SK-N-SH (cell line): ENCODE data around the gene ZBTB24. TPM values are rescaled to one million over a fixed set of nuclear protein-coding genes. Genes with fewer than 3 reads are reported as not detected.

ENCODE experiments used
- CTCF ChIA-PET: fragments of 300-600, 350-600 bp; formaldehyde crosslinking; extraction: SDS; loops from one replicate; lab custom pipeline; 2021; lab: Yijun Ruan, JAX
- POLR2A ChIA-PET: fragments of 350-600 bp; sonication (Branson Sonifier 250); formaldehyde crosslinking; extraction: SDS; loops from one replicate; lab custom pipeline; 2020; ENCODE audit warnings: antibody characterized with exemption, inconsistent platforms; lab: Yijun Ruan, JAX
- DNase-seq: peaks from one replicate; pipeline ENCODE4 v3.0.0; 2012
- H2AFZ ChIP-seq: fragments of 200-600 bp; sonication (generic); 2 replicates; pipeline ENCODE4 v1.8.1; 2016; ENCODE audit warnings: antibody characterized with exemption, mild to moderate bottlenecking, low read depth
- H3F3A ChIP-seq: fragments of 200-600 bp; sonication (generic); replicated peaks from 2 replicates; pipeline ENCODE3; 2016; ENCODE audit warnings: antibody characterized with exemption, mild to moderate bottlenecking; ENCODE audit not compliant: insufficient read depth
- H3K27ac ChIP-seq, 2 experiments: fragments of 200-500 bp in 1 of 2; fragments of 200-600 bp in 1 of 2; sonication (Bioruptor generic) in 1 of 2; sonication (generic), shearing (Covaris generic) in 1 of 2; 2 replicates each; pipeline versions ENCODE4 v1.5.1 to v1.6.1; 2014 to 2016; ENCODE audit warnings: low read depth in 2 of 2, inconsistent platforms in 1 of 2, low read length in 1 of 2, mild to moderate bottlenecking in 1 of 2, mixed read lengths in 1 of 2
- H3K27me3 ChIP-seq: fragments of 200-600 bp; sonication (generic), shearing (Covaris generic); 2 replicates; pipeline ENCODE4 v1.6.1; 2016; ENCODE audit warnings: mixed run types; ENCODE audit not compliant: insufficient read depth
- H3K36me3 ChIP-seq, 2 experiments: fragments of 200-500 bp in 1 of 2; fragments of 200-600 bp in 1 of 2; sonication (Bioruptor generic) in 1 of 2; sonication (generic) in 1 of 2; replicated peaks in 1 of 2; 2 replicates each; pipeline versions ENCODE3 to v1.5.1; 2014 to 2016; ENCODE audit warnings: low read length in 1 of 2, mild to moderate bottlenecking in 1 of 2; ENCODE audit not compliant: insufficient read depth in 2 of 2, control insufficient read depth in 1 of 2
- H3K4me1 ChIP-seq, 2 experiments: fragments of 200-500 bp in 1 of 2; fragments of 200-600 bp in 1 of 2; sonication (Bioruptor generic) in 1 of 2; sonication (generic), shearing (Covaris generic) in 1 of 2; 2 replicates each; pipeline versions ENCODE4 v1.5.1 to v1.6.1; 2014 to 2016; ENCODE audit warnings: low read depth in 1 of 2, low read length in 1 of 2, mixed run types in 1 of 2; ENCODE audit not compliant: insufficient read depth in 2 of 2, control insufficient read depth in 1 of 2
- H3K4me2 ChIP-seq: fragments of 200-600 bp; sonication (generic), shearing (Covaris generic); 2 replicates; pipeline ENCODE4 v1.6.1; 2017; ENCODE audit warnings: mixed run types
- H3K4me3 ChIP-seq, 2 experiments: fragments of 200-500 bp in 1 of 2; fragments of 200-600 bp in 1 of 2; sonication (Bioruptor generic) in 1 of 2; sonication (generic), shearing (Covaris generic) in 1 of 2; 2 replicates each; pipeline versions ENCODE4 v1.5.1 to v1.8.1; 2014 to 2016; ENCODE audit warnings: low read depth in 2 of 2, inconsistent platforms in 1 of 2, low read length in 1 of 2, mild to moderate bottlenecking in 1 of 2, mixed read lengths in 1 of 2, moderate library complexity in 1 of 2
- H3K79me2 ChIP-seq: fragments of 200-600 bp; sonication (generic); 2 replicates; pipeline ENCODE4 v1.8.1; 2017; ENCODE audit warnings: mild to moderate bottlenecking; ENCODE audit not compliant: insufficient read depth
- H3K9ac ChIP-seq: fragments of 200-600 bp; sonication (generic); 2 replicates; pipeline ENCODE4 v1.6.1; 2017; ENCODE audit warnings: mixed run types
- H3K9me2 ChIP-seq: fragments of 200-600 bp; sonication (generic); 2 replicates; pipeline ENCODE4 v1.6.1; 2017; ENCODE audit warnings: mixed run types
- H3K9me3 ChIP-seq: fragments of 200-600 bp; sonication (generic); 2 replicates; pipeline ENCODE4 v1.6.1; 2017; ENCODE audit warnings: mixed run types, mild to moderate bottlenecking, moderate library complexity
- H4K20me1 ChIP-seq: fragments of 200-600 bp; sonication (generic); 2 replicates; pipeline ENCODE4 v1.6.1; 2017; ENCODE audit warnings: mild to moderate bottlenecking, mixed run types; ENCODE audit not compliant: insufficient read depth
- CTCF ChIP-seq: fragments of 200-600 bp; sonication (generic); IDR thresholded peaks from 2 replicates; pipeline ENCODE4 v1.6.1; 2017; ENCODE audit warnings: antibody characterized with exemption, mild to moderate bottlenecking, moderate library complexity
- ELF1 ChIP-seq: IDR thresholded peaks from 2 replicates; pipeline ENCODE4 v1.4.0; 2012
- EP300 ChIP-seq, 2 experiments: IDR thresholded peaks; 2 replicates each; pipeline versions ENCODE4 v1.4.0 to v1.6.1; 2012; ENCODE audit warnings: borderline replicate concordance in 1 of 2, low read depth in 1 of 2, low read length in 1 of 2
- EZH2phosphoT487 ChIP-seq: fragments of 200-600 bp; sonication (generic); IDR thresholded peaks from 2 replicates; pipeline ENCODE4 v1.6.1; 2017; ENCODE audit warnings: low read depth, mixed run types, mild to moderate bottlenecking, antibody characterized with exemption, moderate library complexity, borderline replicate concordance
- FOXJ3 ChIP-seq: sonication (generic); formaldehyde crosslinking; IDR thresholded peaks from 2 replicates; pipeline ENCODE4 v1.5.1; 2020; ENCODE audit warnings: mild to moderate bottlenecking, missing genetic modification reagents
- GATA2 ChIP-seq: sonication (generic); formaldehyde crosslinking; IDR thresholded peaks from 2 replicates; pipeline ENCODE4 v1.5.0; 2020; ENCODE audit warnings: mild to moderate bottlenecking, missing genetic modification reagents
- MXI1 ChIP-seq: IDR thresholded peaks from 2 replicates; pipeline ENCODE4 v1.6.1; 2012; ENCODE audit warnings: mild to moderate bottlenecking, low read depth, low read length, improper control_type of control experiment
- POLR2AphosphoS5 ChIP-seq: IDR thresholded peaks from 2 replicates; pipeline ENCODE4 v1.6.1; 2012; ENCODE audit warnings: low read depth, low read length
- RAD21 ChIP-seq: IDR thresholded peaks from 2 replicates; pipeline ENCODE4 v1.6.1; 2012; ENCODE audit warnings: mild to moderate bottlenecking, low read length
- RCOR1 ChIP-seq: fragments of 150-350 bp; IDR thresholded peaks from 2 replicates; pipeline ENCODE4 v1.6.1; 2017; ENCODE audit warnings: antibody characterized with exemption, low read length
- RXRA ChIP-seq: IDR thresholded peaks from 2 replicates; pipeline ENCODE4 v1.4.0; 2012; ENCODE audit warnings: low read depth, mild to moderate bottlenecking, borderline replicate concordance
- SMC3 ChIP-seq: IDR thresholded peaks from 2 replicates; pipeline ENCODE4 v1.6.1; 2012; ENCODE audit warnings: low read depth, low read length, improper control_type of control experiment
- TAF1 ChIP-seq: IDR thresholded peaks from 2 replicates; pipeline ENCODE4 v1.6.1; 2012; ENCODE audit warnings: low read depth, mild to moderate bottlenecking, low read length, moderate library complexity, borderline replicate concordance
- TCF12 ChIP-seq: IDR thresholded peaks from 2 replicates; pipeline ENCODE4 v1.4.0; 2012
- USF1 ChIP-seq: IDR thresholded peaks from 2 replicates; pipeline ENCODE4 v1.4.0; 2012; ENCODE audit warnings: low read depth, borderline replicate concordance
- YY1 ChIP-seq: IDR thresholded peaks from 2 replicates; pipeline ENCODE4 v1.4.0; 2012; ENCODE audit warnings: low read depth, mild to moderate bottlenecking
- ZBTB33 ChIP-seq: IDR thresholded peaks from 2 replicates; pipeline ENCODE4 v1.4.0; 2012; ENCODE audit warnings: low read depth, borderline replicate concordance
- WGBS: methylation state at CpG from one replicate; pipeline ENCODE4 v1.1.6; 2017; ENCODE audit warnings: low lambda C conversion rate; 5-methylcytosine and 5-hydroxymethylcytosine counted together
- polyA plus RNA-seq, 3 experiments: library from polyadenylated mRNA; depleted of rRNA; stranded (reverse); fragments of >200 nt; gene quantifications; 2 replicates each; pipeline ENCODE4 v1.2.3, GENCODE V29; 2012

ZBTB24 gene
- polyA plus RNA-seq, 1 of the 3 experiments (the other 2 are of a cell fraction): 1.7 TPM

DNA sequence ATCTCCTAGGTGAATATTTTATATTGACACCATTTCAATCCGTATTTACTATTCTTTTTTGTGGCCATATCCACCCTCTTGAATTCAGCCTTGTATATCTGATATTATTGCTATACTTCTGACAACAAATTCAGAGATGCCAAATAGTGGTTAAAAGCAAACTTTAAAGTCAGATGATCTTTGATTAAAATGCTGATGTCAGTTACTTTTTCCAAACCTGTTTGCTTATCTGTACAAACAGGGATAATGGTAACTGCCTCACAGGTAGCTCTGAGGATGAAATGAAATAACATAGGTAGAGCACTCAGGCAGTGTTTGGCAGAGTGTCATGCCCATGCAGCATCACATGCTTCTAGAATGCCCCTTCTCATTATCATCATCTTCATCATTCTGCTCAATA lies 61.8 kb downstream of the ZBTB24 start:
- Histone ChIP-seq H3K4me1 (no peaks in the 10 kb centered on the region), H3K27me3 (no peaks in the 10 kb centered on the region), H2AFZ (no peak overlapping the region), H3K36me3 (no peaks in the 10 kb centered on the region), H3K4me3 (no peak overlapping the region), H3K27ac (no peak overlapping the region)
- WGBS: 95% methylated on average over 1 of the region's 1 CpG
- no peak for TF ChIP-seq RAD21
- no peak for TF ChIP-seq EP300 (IDR thresholded peaks at IDR 0.05; ENCODE audit: borderline replicate concordance in 1 of 2, low read depth in 1 of 2, low read length in 1 of 2)
- TF ChIP-seq GATA2 (CRISPR knock-in tag): no peak
- no peak for TF ChIP-seq TCF12
- no peak for TF ChIP-seq EZH2phosphoT487
- no peak for TF ChIP-seq RXRA
- no peak for TF ChIP-seq MXI1
- no peak for TF ChIP-seq RCOR1
- no peak for TF ChIP-seq TAF1
- no peak for TF ChIP-seq YY1
- TF ChIP-seq CTCF: no peak
- no peak for TF ChIP-seq FOXJ3 (CRISPR knock-in tag)
- TF ChIP-seq ZBTB33: no peak
- TF ChIP-seq USF1: no peak
- no peak for TF ChIP-seq SMC3
- TF ChIP-seq ELF1: no peak
- TF ChIP-seq POLR2AphosphoS5: no peak
- TF ChIP-seq, all 33 proteins: peak for 0
- no peak overlapping the region for H3K9ac ChIP-seq
- H3K9me2 ChIP-seq: no peaks in the 10 kb centered on the region
- CTCF ChIA-PET: no interaction called here
- H4K20me1 ChIP-seq: no peaks in the 10 kb centered on the region
- no peaks in the 10 kb centered on the region for H3F3A ChIP-seq
- no peaks in the 10 kb centered on the region for H3K9me3 ChIP-seq
- no peak overlapping the region for H3K4me2 ChIP-seq
- DNase-seq: no peak
- H3K79me2 ChIP-seq: no peaks in the 10 kb centered on the region
- POLR2A ChIA-PET: interaction anchor here (0.6 kb wide), 1 partner anchor 1029 kb away, joined by 4 read pairs; no protein-coding TSS in a partner anchor
